GM23338 (cell line): Measurements from ENCODE around the gene MLPH. TPM values are rescaled to one million over a fixed set of nuclear protein-coding genes. Genes with fewer than 3 reads are reported as not detected.

Source experiments
- ATAC-seq: fragments of 200-7000 bp; cut with Tn5 transposase; 3 replicates; pipeline ENCODE4 v1.9.1; 2020
- DNase-seq: peaks from one replicate; pipeline ENCODE4 v3.0.0-alpha.2; 2015; ENCODE audit warnings: low spot score
- H2AFZ ChIP-seq: fragments of 200-600 bp; sonication (generic); 2 replicates; pipeline ENCODE4 v1.8.0; 2016; ENCODE audit warnings: antibody characterized with exemption, mild to moderate bottlenecking, moderate library complexity
- H3F3A ChIP-seq: fragments of 200-600 bp; sonication (generic); replicated peaks from 2 replicates; pipeline ENCODE4 v1.8.0; 2017; ENCODE audit warnings: antibody characterized with exemption, mixed run types, low read depth
- H3K27ac ChIP-seq: fragments of 200-600 bp; sonication (generic); 2 replicates; pipeline ENCODE4 v1.6.1; 2016; ENCODE audit warnings: low read depth
- H3K27me3 ChIP-seq: fragments of 200-600 bp; sonication (generic); 2 replicates; pipeline ENCODE4 v1.8.0; 2016; ENCODE audit warnings: mild to moderate bottlenecking, mixed run types, moderate library complexity; ENCODE audit not compliant: insufficient read depth
- H3K36me3 ChIP-seq: fragments of 200-600 bp; sonication (generic); 2 replicates; pipeline ENCODE4 v1.8.0; 2016; ENCODE audit warnings: mild to moderate bottlenecking; ENCODE audit not compliant: insufficient read depth
- H3K4me1 ChIP-seq: fragments of 200-600 bp; sonication (generic); 2 replicates; pipeline ENCODE4 v1.8.0; 2016; ENCODE audit warnings: mild to moderate bottlenecking, moderate library complexity; ENCODE audit not compliant: insufficient read depth
- H3K4me2 ChIP-seq: fragments of 200-600 bp; sonication (generic); 2 replicates; pipeline ENCODE4 v1.7.1; 2017; ENCODE audit warnings: mixed run types
- H3K4me3 ChIP-seq: fragments of 200-600 bp; sonication (generic); 2 replicates; pipeline ENCODE4 v1.6.1; 2016; ENCODE audit warnings: mixed run types
- H3K79me2 ChIP-seq: fragments of 200-600 bp; sonication (generic); replicated peaks from 2 replicates; pipeline ENCODE4 v1.8.0; 2017; ENCODE audit warnings: mild to moderate bottlenecking; ENCODE audit not compliant: insufficient read depth
- H3K9me2 ChIP-seq: fragments of 200-600 bp; sonication (generic); 2 replicates; pipeline ENCODE4 v1.8.0; 2017; ENCODE audit not compliant: insufficient read depth
- H4K20me1 ChIP-seq: fragments of 200-600 bp; sonication (generic); replicated peaks from 2 replicates; pipeline ENCODE4 v1.8.0; 2017; ENCODE audit warnings: mild to moderate bottlenecking; ENCODE audit not compliant: insufficient read depth
- H3K27ac Mint-ChIP-seq: 2 replicates; pipeline ENCODE4 v1.8.0; 2020; ENCODE audit warnings: inconsistent platforms, mild to moderate bottlenecking, moderate library complexity, mixed read lengths
- H3K27me3 Mint-ChIP-seq: 3 replicates; pipeline ENCODE4 v1.8.0; 2022; ENCODE audit warnings: low read depth, mild to moderate bottlenecking, moderate library complexity, mixed read lengths, inconsistent platforms; ENCODE audit not compliant: insufficient read depth, poor library complexity
- H3K36me3 Mint-ChIP-seq: 3 replicates; pipeline ENCODE4 v1.8.0; 2021; ENCODE audit warnings: low read depth, mild to moderate bottlenecking, inconsistent platforms, moderate library complexity, mixed read lengths
- H3K4me1 Mint-ChIP-seq: 3 replicates; pipeline ENCODE4 v1.8.0; 2020; ENCODE audit warnings: mild to moderate bottlenecking, inconsistent platforms, mixed read lengths
- H3K4me3 Mint-ChIP-seq: 3 replicates; pipeline ENCODE4 v1.8.0; 2021; ENCODE audit warnings: moderate library complexity, mild to moderate bottlenecking, inconsistent platforms, mixed read lengths
- H3K9me3 Mint-ChIP-seq: 3 replicates; pipeline ENCODE4 v1.8.0; 2020; ENCODE audit warnings: moderate library complexity, mild to moderate bottlenecking, inconsistent platforms, mixed read lengths
- CTCF ChIP-seq, 2 experiments: fragments of 200-600 bp in 1 of 2; sonication (generic) in 1 of 2; conservative IDR thresholded peaks; 2 replicates each; pipeline versions ENCODE4 v1.5.1 to v1.6.1; 2016 to 2017; ENCODE audit warnings: antibody characterized with exemption in 2 of 2, low read depth in 2 of 2, mild to moderate bottlenecking in 2 of 2, moderate library complexity in 1 of 2
- EZH2 ChIP-seq: fragments of 200-600 bp; sonication (generic); IDR thresholded peaks from one replicate; pipeline ENCODE4 v1.8.0; 2017; ENCODE audit warnings: antibody characterized with exemption, mild to moderate bottlenecking, low read depth; ENCODE audit not compliant: unreplicated experiment
- EZH2phosphoT487 ChIP-seq: fragments of 200-600 bp; sonication (generic); IDR thresholded peaks from one replicate; pipeline ENCODE4 v1.8.1; 2018; ENCODE audit warnings: antibody characterized with exemption; ENCODE audit not compliant: unreplicated experiment
- NANOG ChIP-seq: IDR thresholded peaks from 2 replicates; pipeline ENCODE4 v1.6.1; 2016; ENCODE audit warnings: antibody characterized with exemption, borderline replicate concordance
- ZNF331 ChIP-seq: fragments of 250-450 bp; sonication (Bioruptor Pico); IDR thresholded peaks from 2 replicates; pipeline ENCODE4 v1.5.0; 2020; ENCODE audit warnings: low read depth, mild to moderate bottlenecking, moderate library complexity
- ZNF462 ChIP-seq: fragments of 250-450 bp; sonication (Bioruptor Pico); IDR thresholded peaks from 2 replicates; pipeline ENCODE4 v1.5.0; 2020; ENCODE audit warnings: mild to moderate bottlenecking, moderate library complexity
- polyA plus RNA-seq: library from polyadenylated mRNA; unstranded; fragments of >200 nt; fragmentation: Nextera tagmentation; extraction: Ambion mirVana; gene quantifications from 2 replicates; pipeline ENCODE4 v1.2.1, GENCODE V29; 2016
- total RNA-seq: library from RNA; depleted of rRNA; stranded (reverse); fragments of >200 nt; shearing (Covaris generic); gene quantifications from 2 replicates; pipeline ENCODE4 v1.2.3, GENCODE V29; 2014

Gene MLPH
- total and polyA plus RNA-seq, 2 experiments from 2014 or later = 13.6 to 16.5 TPM

GRCh38 chr2:237581751-237582746, 95.0 kb downstream of the MLPH start:
- no peaks in the 10 kb centered on the region for H3K79me2 ChIP-seq
- peak; percentile 36 for ATAC-seq
- H3K4me3 ChIP-seq = no peak overlapping the region
- H3K4me3 Mint-ChIP-seq = no peak overlapping the region
- H3K27me3 Mint-ChIP-seq = peaks cover 8% of the 10 kb centered on the region
- H3K4me1 ChIP-seq = 0 out of 2 replicates have a peak, but pooled peaks cover 7% of the 10 kb centered on the region
- DNase-seq = no peak
- H3K9me3 Mint-ChIP-seq = no peaks in the 10 kb centered on the region; the same call in 2 of the 3 replicates
- TF ChIP-seq CTCF (conservative IDR thresholded peaks at IDR 0.05; ENCODE audit: low read depth in 2 of 2) (peak in 1 of 2 experiments; percentile 68; a peak in 3 of 4 replicates), NANOG (no peak)
- peaks cover 36% of the 10 kb centered on the region for H3K36me3 Mint-ChIP-seq
- no peaks in the 10 kb centered on the region for H3K27me3 ChIP-seq
- peak overlapping the region; percentile 39; the same call in 1 of the 2 replicates for H3K27ac ChIP-seq
- H3F3A ChIP-seq = no peaks in the 10 kb centered on the region
- H3K36me3 ChIP-seq = no peaks in the 10 kb centered on the region
- H3K27ac Mint-ChIP-seq = no peak overlapping the region
- peaks cover 33% of the 10 kb centered on the region for H3K4me1 Mint-ChIP-seq
- no peak overlapping the region; the same call in 1 of the 2 replicates for H3K4me2 ChIP-seq
- no peak overlapping the region; the same call in 1 of the 2 replicates for H2AFZ ChIP-seq
- H3K9me2 ChIP-seq = no peaks in the 10 kb centered on the region
- H4K20me1 ChIP-seq = no peaks in the 10 kb centered on the region

- H3K27ac ChIP-seq = no peak overlapping the region
- H3K4me2 ChIP-seq = no peak overlapping the region
- peaks cover 8% of the 10 kb centered on the region for H3K27me3 Mint-ChIP-seq
- H3K79me2 ChIP-seq = peaks cover 12% of the 10 kb centered on the region
- H3K4me1 ChIP-seq = peaks cover 8% of the 10 kb centered on the region; the same call in 1 of the 2 replicates
- H2AFZ ChIP-seq = no peak overlapping the region
- DNase-seq = no peak
- H3K27me3 ChIP-seq = no peaks in the 10 kb centered on the region
- H3K27ac Mint-ChIP-seq = no peak overlapping the region; the same call in 1 of the 2 replicates
- H4K20me1 ChIP-seq = no peaks in the 10 kb centered on the region
- no peak overlapping the region for H3K4me3 ChIP-seq
- TF ChIP-seq EZH2 (no peak), ZNF462 (CRISPR knock-in tag) (no peak), EZH2phosphoT487 (no peak), CTCF (conservative IDR thresholded peaks at IDR 0.05; ENCODE audit: low read depth in 2 of 2) (no peak), ZNF331 (CRISPR knock-in tag) (no peak)
- no peaks in the 10 kb centered on the region for H3K9me2 ChIP-seq
- H3K4me3 Mint-ChIP-seq = no peak overlapping the region
- H3K9me3 Mint-ChIP-seq = peaks cover 4% of the 10 kb centered on the region
- peak; percentile 42 for ATAC-seq
- H3F3A ChIP-seq = no peaks in the 10 kb centered on the region
- H3K36me3 Mint-ChIP-seq = peaks cover 46% of the 10 kb centered on the region
- H3K36me3 ChIP-seq = no peaks in the 10 kb centered on the region
- H3K4me1 Mint-ChIP-seq = peaks cover 44% of the 10 kb centered on the region
These were observed 96.6 kb downstream of the MLPH start for GRCh38 chr2:237583385-237584295.
